HepG2 (cell line): ENCODE results near the gene VPS4A. TPM values are rescaled to one million over a fixed set of nuclear protein-coding genes. Genes with fewer than 3 reads are reported as not detected.

Experiments used
- ASH2L ChIP-seq: fragments of 300-600, 200-600 bp; sonication (generic); IDR thresholded peaks from 2 replicates; pipeline ENCODE4 v1.7.0; 2017; ENCODE audit warnings: low read depth, mild to moderate bottlenecking, moderate library complexity, mixed read lengths, low read length; ENCODE audit not compliant: insufficient read length
- DDIT3 ChIP-seq: sonication (generic); formaldehyde crosslinking; IDR thresholded peaks from 2 replicates; pipeline ENCODE4 v1.4.0; 2020; ENCODE audit warnings: mild to moderate bottlenecking, missing genetic modification reagents
- E2F2 ChIP-seq: sonication (generic); formaldehyde crosslinking; IDR thresholded peaks from 2 replicates; pipeline ENCODE4 v1.4.0; 2020; ENCODE audit warnings: missing genetic modification reagents, borderline replicate concordance
- HOXA7 ChIP-seq: sonication (generic); formaldehyde crosslinking; IDR thresholded peaks from 2 replicates; pipeline ENCODE4 v1.8.1; 2022; ENCODE audit warnings: mild to moderate bottlenecking, missing genetic modification reagents, moderate library complexity
- MXD4 ChIP-seq: IDR thresholded peaks from 2 replicates; pipeline ENCODE4 v1.6.1; 2016; ENCODE audit warnings: mild to moderate bottlenecking, missing biosample characterization, missing genetic modification reagents
- NFE2L2 ChIP-seq: fragments of 150-350 bp; IDR thresholded peaks from 2 replicates; pipeline ENCODE4 v1.6.1; 2014; ENCODE audit warnings: low read length
- ONECUT2 ChIP-seq: sonication (generic); formaldehyde crosslinking; IDR thresholded peaks from 2 replicates; pipeline ENCODE4 v1.4.0; 2020; ENCODE audit warnings: missing genetic modification reagents
- PTBP1 ChIP-seq: fragments of 200-400 bp; formaldehyde crosslinking; IDR thresholded peaks from 2 replicates; pipeline ENCODE4 v1.6.1; 2018; ENCODE audit warnings: low read length, low read depth; ENCODE audit not compliant: poor library complexity, severe bottlenecking
- RFX3 ChIP-seq: IDR thresholded peaks from 2 replicates; pipeline ENCODE4 v1.6.1; 2016; ENCODE audit warnings: missing biosample characterization, missing genetic modification reagents
- SAFB2 ChIP-seq: sonication (generic); formaldehyde crosslinking; IDR thresholded peaks from 2 replicates; pipeline ENCODE4 v1.5.1; 2020; ENCODE audit warnings: missing genetic modification reagents, low read depth, mild to moderate bottlenecking, borderline replicate concordance
- SMAD9 ChIP-seq: sonication (generic); formaldehyde crosslinking; IDR thresholded peaks from 2 replicates; pipeline ENCODE4 v1.5.1; 2020; ENCODE audit warnings: mild to moderate bottlenecking, missing genetic modification reagents
- SOX6 ChIP-seq, 2 experiments: fragments of 450-650 bp in 1 of 2; sonication (generic) in 1 of 2; formaldehyde crosslinking in 1 of 2; IDR thresholded peaks; 2 replicates each; pipeline versions ENCODE4 v1.4.0 to v1.6.1; 2017 to 2020; ENCODE audit warnings: antibody characterized with exemption in 1 of 2, mild to moderate bottlenecking in 1 of 2, missing genetic modification reagents in 1 of 2
- TEAD2 ChIP-seq: sonication (generic); formaldehyde crosslinking; IDR thresholded peaks from 2 replicates; pipeline ENCODE4 v1.9.0; 2021; ENCODE audit warnings: missing genetic modification reagents
- ZFX ChIP-seq: sonication (generic); formaldehyde crosslinking; IDR thresholded peaks from 2 replicates; pipeline ENCODE4 v1.4.0; 2020; ENCODE audit warnings: mild to moderate bottlenecking, low read depth, missing genetic modification reagents, moderate library complexity
- ZNF260 ChIP-seq: sonication (generic); formaldehyde crosslinking; IDR thresholded peaks from 2 replicates; pipeline ENCODE4 v1.4.0; 2020; ENCODE audit warnings: missing genetic modification reagents, low read depth, mild to moderate bottlenecking, borderline replicate concordance
- ZNF547 ChIP-seq: sonication (generic); formaldehyde crosslinking; IDR thresholded peaks from 2 replicates; pipeline ENCODE4 v1.5.1; 2020; ENCODE audit warnings: mild to moderate bottlenecking, missing genetic modification reagents
- ZNF557 ChIP-seq: sonication (generic); formaldehyde crosslinking; IDR thresholded peaks from 2 replicates; pipeline ENCODE4 v1.4.0; 2020; ENCODE audit warnings: missing genetic modification reagents
- ZNF615 ChIP-seq: sonication (generic); formaldehyde crosslinking; IDR thresholded peaks from 2 replicates; pipeline ENCODE4 v1.5.0; 2020; ENCODE audit warnings: mild to moderate bottlenecking, missing genetic modification reagents, borderline replicate concordance
- ZNF629 ChIP-seq: sonication (generic); formaldehyde crosslinking; conservative IDR thresholded peaks from 2 replicates; pipeline ENCODE4 v1.5.0; 2020; ENCODE audit warnings: missing genetic modification reagents
- polyA plus RNA-seq, 8 experiments: library from polyadenylated mRNA; depleted of rRNA in 3 of 8; stranded (reverse) in 7 of 8; unstranded in 1 of 8; fragments of >200 nt; fragmentation: Illumina TruSeq in 4 of 8; extraction: Trizol in 4 of 8; gene quantifications; 2 replicates each; pipeline versions ENCODE4 v1.2.1 to v1.2.3, GENCODE V29; 2011 to 2016; ENCODE audit warnings: low read depth in 4 of 8, missing spikeins in 1 of 8, mixed read lengths in 1 of 8; ENCODE audit not compliant: insufficient read depth in 1 of 8
- total RNA-seq, 5 experiments: library from RNA; depleted of rRNA; stranded (reverse); fragments of >200 nt; fragmentation: Illumina TruSeq; extraction: Trizol; gene quantifications; 2 replicates each; pipeline ENCODE4 v1.2.3, GENCODE V29; 2016; ENCODE audit warnings: low read depth in 1 of 5
- TF ChIP-seq, protein P1 (sequence below): sonication (generic); formaldehyde crosslinking; IDR thresholded peaks from 2 replicates; pipeline ENCODE4 v1.5.1; 2020; ENCODE audit warnings: missing genetic modification reagents, mild to moderate bottlenecking, borderline replicate concordance
- TF ChIP-seq, protein P2 (sequence below): sonication (generic); formaldehyde crosslinking; IDR thresholded peaks from 2 replicates; pipeline ENCODE4 v1.8.0; 2022; ENCODE audit warnings: mild to moderate bottlenecking, missing genetic modification reagents, moderate library complexity
- TF ChIP-seq, protein P3 (sequence below): IDR thresholded peaks from 2 replicates; pipeline ENCODE4 v1.6.1; 2016; ENCODE audit warnings: missing compliant biosample characterization, missing genetic modification reagents, borderline replicate concordance

VPS4A gene
- total and polyA plus RNA-seq, 2 of the 13 experiments (the other 11 are each of a cell fraction or from before 2014, with no cell fraction given): 13.2 to 27.9 TPM

- TF ChIP-seq, protein P1, sequence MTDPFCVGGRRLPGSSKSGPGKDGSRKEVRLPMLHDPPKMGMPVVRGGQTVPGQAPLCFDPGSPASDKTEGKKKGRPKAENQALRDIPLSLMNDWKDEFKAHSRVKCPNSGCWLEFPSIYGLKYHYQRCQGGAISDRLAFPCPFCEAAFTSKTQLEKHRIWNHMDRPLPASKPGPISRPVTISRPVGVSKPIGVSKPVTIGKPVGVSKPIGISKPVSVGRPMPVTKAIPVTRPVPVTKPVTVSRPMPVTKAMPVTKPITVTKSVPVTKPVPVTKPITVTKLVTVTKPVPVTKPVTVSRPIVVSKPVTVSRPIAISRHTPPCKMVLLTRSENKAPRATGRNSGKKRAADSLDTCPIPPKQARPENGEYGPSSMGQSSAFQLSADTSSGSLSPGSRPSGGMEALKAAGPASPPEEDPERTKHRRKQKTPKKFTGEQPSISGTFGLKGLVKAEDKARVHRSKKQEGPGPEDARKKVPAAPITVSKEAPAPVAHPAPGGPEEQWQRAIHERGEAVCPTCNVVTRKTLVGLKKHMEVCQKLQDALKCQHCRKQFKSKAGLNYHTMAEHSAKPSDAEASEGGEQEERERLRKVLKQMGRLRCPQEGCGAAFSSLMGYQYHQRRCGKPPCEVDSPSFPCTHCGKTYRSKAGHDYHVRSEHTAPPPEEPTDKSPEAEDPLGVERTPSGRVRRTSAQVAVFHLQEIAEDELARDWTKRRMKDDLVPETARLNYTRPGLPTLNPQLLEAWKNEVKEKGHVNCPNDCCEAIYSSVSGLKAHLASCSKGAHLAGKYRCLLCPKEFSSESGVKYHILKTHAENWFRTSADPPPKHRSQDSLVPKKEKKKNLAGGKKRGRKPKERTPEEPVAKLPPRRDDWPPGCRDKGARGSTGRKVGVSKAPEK: no peak
- TF ChIP-seq ZFX (CRISPR knock-in tag) (peak; percentile 85), SMAD9 (no peak), TEAD2 (CRISPR knock-in tag) (0 out of 2 replicates have a peak, but pooled peaks have one; percentile 16), SAFB2 (CRISPR knock-in tag) (peak; percentile 93), RFX3 (no peak), ZNF629 (CRISPR knock-in tag) (peak; percentile 70), ZNF557 (peak; percentile 93; the same call in 1 of the 2 replicates), ASH2L (peak; percentile 98), ONECUT2 (peak; percentile 25; the same call in 1 of the 2 replicates), SOX6 (IDR thresholded peaks at IDR 0.05) (no peak), SOX6 (CRISPR knock-in tag; IDR thresholded peaks at IDR 0.05) (peak; percentile 83), HOXA7 (CRISPR knock-in tag) (peak; percentile 80; the same call in 1 of the 2 replicates), ZNF260 (CRISPR knock-in tag) (no peak), ZNF615 (CRISPR knock-in tag) (peak; percentile 68; the same call in 1 of the 2 replicates), PTBP1 (no peak), ZNF547 (peak; percentile 61), E2F2 (CRISPR knock-in tag) (0 out of 2 replicates have a peak, but pooled peaks have one; percentile 13), NFE2L2 (no peak), MXD4 (CRISPR knock-in tag) (peak; percentile 98), DDIT3 (no peak)
- TF ChIP-seq, protein P2, sequence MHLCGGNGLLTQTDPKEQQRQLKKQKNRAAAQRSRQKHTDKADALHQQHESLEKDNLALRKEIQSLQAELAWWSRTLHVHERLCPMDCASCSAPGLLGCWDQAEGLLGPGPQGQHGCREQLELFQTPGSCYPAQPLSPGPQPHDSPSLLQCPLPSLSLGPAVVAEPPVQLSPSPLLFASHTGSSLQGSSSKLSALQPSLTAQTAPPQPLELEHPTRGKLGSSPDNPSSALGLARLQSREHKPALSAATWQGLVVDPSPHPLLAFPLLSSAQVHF (CRISPR knock-in tag): peak; percentile 66; the same call in 1 of the 2 replicates
- TF ChIP-seq, protein P3, sequence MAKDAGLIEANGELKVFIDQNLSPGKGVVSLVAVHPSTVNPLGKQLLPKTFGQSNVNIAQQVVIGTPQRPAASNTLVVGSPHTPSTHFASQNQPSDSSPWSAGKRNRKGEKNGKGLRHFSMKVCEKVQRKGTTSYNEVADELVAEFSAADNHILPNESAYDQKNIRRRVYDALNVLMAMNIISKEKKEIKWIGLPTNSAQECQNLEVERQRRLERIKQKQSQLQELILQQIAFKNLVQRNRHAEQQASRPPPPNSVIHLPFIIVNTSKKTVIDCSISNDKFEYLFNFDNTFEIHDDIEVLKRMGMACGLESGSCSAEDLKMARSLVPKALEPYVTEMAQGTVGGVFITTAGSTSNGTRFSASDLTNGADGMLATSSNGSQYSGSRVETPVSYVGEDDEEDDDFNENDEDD (CRISPR knock-in tag): peak; percentile 76; the same call in 1 of the 2 replicates
These were observed 28.3 kb downstream of the VPS4A start, which contains the start of the genes COG8 and NIP7 (continued) for GRCh38 chr16:69339289-69340094.
